Panc1 (cell line): Measurements from ENCODE around the gene GBA2. TPM values are rescaled to one million over a fixed set of nuclear protein-coding genes. Genes with fewer than 3 reads are reported as not detected.

Experiments used
- ATAC-seq: fragments of 200-7000 bp; cut with Tn5 transposase; 2 replicates; pipeline ENCODE4 v1.9.1; 2020; ENCODE audit warnings: mild to moderate bottlenecking, moderate library complexity
- BruUV-seq: library from RNA; stranded (reverse); fragments of 400-500 nt; replicated peaks from 2 replicates; lab custom pipeline; 2021; lab: Mats Ljungman, UMichigan
- CTCF ChIA-PET: fragments of 300-600 bp; sonication (Branson Sonifier 250); formaldehyde crosslinking; loops from one replicate; lab custom pipeline; 2022; ENCODE audit warnings: antibody characterized with exemption; lab: Charles Lee
- POLR2A ChIA-PET: fragments of 300-600 bp; sonication (Branson Sonifier 250); formaldehyde crosslinking; loops from one replicate; lab custom pipeline; 2022; ENCODE audit warnings: antibody characterized with exemption; lab: Charles Lee
- DNase-seq: peaks from one replicate; pipeline ENCODE4 v3.0.0-alpha.2; 2010; ENCODE audit warnings: low read depth, low spot score
- H3K27ac ChIP-seq: 2 replicates; pipeline ENCODE4 v1.5.1; 2011; ENCODE audit warnings: mild to moderate bottlenecking, low read length, inconsistent platforms
- H3K27me3 ChIP-seq: fragments of 200-500 bp; sonication (Bioruptor generic); 2 replicates; pipeline ENCODE4 v1.6.0; 2014; ENCODE audit warnings: low read length, inconsistent platforms; ENCODE audit not compliant: control insufficient read depth, insufficient read depth
- H3K36me3 ChIP-seq: fragments of 200-500 bp; sonication (Bioruptor generic); 2 replicates; pipeline ENCODE4 v1.5.1; 2014; ENCODE audit warnings: inconsistent platforms, mild to moderate bottlenecking, low read length, moderate library complexity; ENCODE audit not compliant: control insufficient read depth, insufficient read depth
- H3K4me1 ChIP-seq: 2 replicates; pipeline ENCODE4 v1.5.1; 2011; ENCODE audit warnings: inconsistent platforms, mild to moderate bottlenecking, low read length, moderate library complexity; ENCODE audit not compliant: control insufficient read depth, insufficient read depth
- H3K4me3 ChIP-seq, 2 experiments: 2 replicates each; pipeline ENCODE4 v1.5.1; 2011 to 2012; ENCODE audit warnings: low read depth in 2 of 2, low read length in 2 of 2, mild to moderate bottlenecking in 2 of 2, inconsistent platforms in 1 of 2, moderate library complexity in 1 of 2
- H3K9me3 ChIP-seq: fragments of 200-500 bp; sonication (Bioruptor generic); 2 replicates; pipeline ENCODE4 v1.5.1; 2014; ENCODE audit warnings: low read depth, mild to moderate bottlenecking, inconsistent platforms, low read length, moderate library complexity; ENCODE audit not compliant: control insufficient read depth, insufficient read depth
- CTCF ChIP-seq: fragments of 450-650 bp; IDR thresholded peaks from 2 replicates; pipeline ENCODE4 v1.5.1; 2017; ENCODE audit warnings: mild to moderate bottlenecking
- POLR2AphosphoS5 ChIP-seq: IDR thresholded peaks from 2 replicates; pipeline ENCODE4 v1.6.1; 2012; ENCODE audit warnings: mild to moderate bottlenecking, low read depth, low read length, moderate library complexity
- REST ChIP-seq, 2 experiments: IDR thresholded peaks; 2 replicates each; pipeline ENCODE4 v1.6.1; 2011 to 2012; ENCODE audit warnings: low read depth in 2 of 2, control low read depth in 1 of 2, low read length in 1 of 2, mild to moderate bottlenecking in 1 of 2, moderate library complexity in 1 of 2; ENCODE audit not compliant: insufficient read depth in 1 of 2
- SIN3A ChIP-seq: IDR thresholded peaks from 2 replicates; pipeline ENCODE4 v1.6.1; 2012; ENCODE audit warnings: low read depth, mild to moderate bottlenecking, low read length, moderate library complexity, borderline replicate concordance; ENCODE audit not compliant: insufficient read depth
- TCF7L2 ChIP-seq: IDR thresholded peaks from 2 replicates; pipeline ENCODE4 v1.6.1; 2011; ENCODE audit warnings: mild to moderate bottlenecking, low read depth, low read length, inconsistent platforms
- in situ Hi-C: cut with HindIII; loops from 2 replicates; pipeline ENCODE4 v1.10.0; 2016; ENCODE audit warnings: low sequenced_read_pairs, low pct_unique_long_range_greater_than_20kb
- intact Hi-C: fragments of 100-400 bp; cut with micrococcal nuclease; formaldehyde crosslinking; loops from one replicate; pipeline ENCODE4 v1.10.0; 2022; ENCODE audit not compliant: unreplicated experiment
- total RNA-seq: library from RNA; stranded (reverse); gene quantifications from one replicate; pipeline ENCODE4 v1.2.1, GENCODE V29; 2021; ENCODE audit not compliant: unreplicated experiment

Gene GBA2
- total RNA-seq, 1 experiment from 2014 or later = 109 TPM

GRCh38 chr9:35700942-35701341 is 48.1 kb downstream of the GBA2 start:
- no TSS peak for BruUV-seq
- POLR2A ChIA-PET = no interaction called here
- Histone ChIP-seq H3K27ac (no peak overlapping the region), H3K4me1 (no peaks in the 10 kb centered on the region), H3K27me3 (no peaks in the 10 kb centered on the region), H3K9me3 (no peaks in the 10 kb centered on the region), H3K36me3 (peaks cover 26% of the 10 kb centered on the region), H3K4me3 (no peak overlapping the region)
- no peak for ATAC-seq
- in situ Hi-C loops = no loop called here
- TF ChIP-seq SIN3A (no peak), TCF7L2 (no peak), CTCF (no peak), REST (IDR thresholded peaks at IDR 0.05; ENCODE audit: insufficient read depth in 1 of 2, low read depth in 2 of 2, low read length in 1 of 2) (no peak), POLR2AphosphoS5 (no peak)
- intact Hi-C loops = no loop called here
- CTCF ChIA-PET = no interaction called here
- DNase-seq = no peak

DNA sequence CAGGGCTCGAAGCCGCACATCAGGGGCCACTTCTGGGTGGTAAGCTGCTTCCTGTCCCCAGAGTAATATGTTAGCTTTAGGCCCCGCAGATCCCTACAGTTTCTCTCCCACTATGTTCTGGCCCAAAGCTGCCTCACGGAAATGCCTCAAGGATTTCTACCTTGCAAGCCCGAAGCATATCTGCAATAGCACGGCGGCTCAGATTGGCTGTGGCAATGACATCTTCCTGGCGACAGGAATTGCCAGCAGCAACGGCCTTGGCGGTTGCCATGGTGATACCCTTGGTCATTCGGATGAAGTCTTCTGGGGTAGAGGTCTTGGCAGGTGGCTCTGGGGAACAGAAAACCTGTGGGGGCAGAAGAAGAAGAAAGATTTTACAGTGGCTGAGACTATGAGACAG is 49.0 kb downstream of the GBA2 start:
- H3K36me3 ChIP-seq = peaks cover 23% of the 10 kb centered on the region
- no peaks in the 10 kb centered on the region for H3K27me3 ChIP-seq
- H3K9me3 ChIP-seq = no peaks in the 10 kb centered on the region
- CTCF ChIA-PET = no interaction called here
- in situ Hi-C loops = no loop called here
- ATAC-seq (no peak), DNase-seq (no peak)
- H3K27ac ChIP-seq = no peak overlapping the region
- POLR2A ChIA-PET = no interaction called here
- no peaks in the 10 kb centered on the region for H3K4me1 ChIP-seq
- no peak for TF ChIP-seq POLR2AphosphoS5
- TF ChIP-seq CTCF = no peak
- TF ChIP-seq TCF7L2 = no peak
- TF ChIP-seq REST (IDR thresholded peaks at IDR 0.05; ENCODE audit: insufficient read depth in 1 of 2, low read depth in 2 of 2, low read length in 1 of 2) = no peak
- no peak for TF ChIP-seq SIN3A
- no peak overlapping the region for H3K4me3 ChIP-seq
- BruUV-seq = no TSS peak
- intact Hi-C loops = no loop called here
